Liver (tissue), 9 donors: ENCODE results near the gene IL7R. TPM values are rescaled to one million over a fixed set of nuclear protein-coding genes. Genes with fewer than 3 reads are reported as not detected.

ENCODE experiments used
- DNase-seq: peaks from one replicate; pipeline ENCODE4 v3.0.0-alpha.2; 2017; ENCODE audit warnings: low spot score
- H3K27ac ChIP-seq, 2 donors: one replicate each; pipeline ENCODE4 v1.7.0; 2013; ENCODE audit warnings: inconsistent platforms in 2 of 2, low read length in 2 of 2, control low read depth in 1 of 2, low read depth in 1 of 2, mild to moderate bottlenecking in 1 of 2
- H3K27me3 ChIP-seq, 4 donors: one replicate each; pipeline versions ENCODE4 v1.6.1 to v1.7.0; 2013; ENCODE audit warnings: low read length in 3 of 4, inconsistent platforms in 1 of 4, mild to moderate bottlenecking in 1 of 4, moderate library complexity in 1 of 4; ENCODE audit not compliant: control insufficient read depth in 4 of 4, insufficient read depth in 4 of 4
- H3K36me3 ChIP-seq, 4 donors: one replicate each; pipeline versions ENCODE4 v1.6.1 to v1.7.0; 2013; ENCODE audit warnings: low read length in 3 of 4, mild to moderate bottlenecking in 3 of 4, low read depth in 1 of 4, moderate library complexity in 1 of 4; ENCODE audit not compliant: control insufficient read depth in 4 of 4, insufficient read depth in 3 of 4
- H3K4me1 ChIP-seq, 4 donors: one replicate each; pipeline versions ENCODE4 v1.6.1 to v1.7.0; 2013; ENCODE audit warnings: low read length in 3 of 4, mild to moderate bottlenecking in 3 of 4, moderate library complexity in 1 of 4; ENCODE audit not compliant: control insufficient read depth in 4 of 4, insufficient read depth in 4 of 4
- H3K4me3 ChIP-seq, 3 donors: one replicate each; pipeline versions ENCODE4 v1.6.1 to v1.7.0; 2013; ENCODE audit warnings: low read length in 3 of 3, control low read depth in 1 of 3, low read depth in 1 of 3, mild to moderate bottlenecking in 1 of 3
- H3K9ac ChIP-seq, 2 donors: one replicate each; pipeline ENCODE4 v1.7.0; 2013; ENCODE audit warnings: low read length in 2 of 2, mild to moderate bottlenecking in 2 of 2, moderate library complexity in 2 of 2, control low read depth in 1 of 2, low read depth in 1 of 2
- H3K9me3 ChIP-seq, 4 donors: one replicate each; pipeline versions ENCODE4 v1.6.1 to v1.7.0; 2013; ENCODE audit warnings: low read length in 3 of 4; ENCODE audit not compliant: control insufficient read depth in 4 of 4
- EGR1 ChIP-seq, 2 donors: IDR thresholded peaks; 2 replicates each; pipeline ENCODE4 v1.6.1; 2016 to 2018; ENCODE audit warnings: antibody characterized with exemption in 2 of 2, low read depth in 2 of 2
- FOXA1 ChIP-seq: IDR thresholded peaks from 2 replicates; pipeline ENCODE4 v1.6.1; 2016; ENCODE audit warnings: antibody characterized with exemption
- FOXA2 ChIP-seq: IDR thresholded peaks from 2 replicates; pipeline ENCODE4 v1.6.1; 2016; ENCODE audit warnings: antibody characterized with exemption
- GABPA ChIP-seq, 2 donors: IDR thresholded peaks in 1 of 2; conservative IDR thresholded peaks in 1 of 2; 2 replicates each; pipeline ENCODE4 v1.6.1; 2016; ENCODE audit warnings: antibody characterized with exemption in 2 of 2, mild to moderate bottlenecking in 1 of 2, moderate library complexity in 1 of 2
- HNF4A ChIP-seq, 2 donors: conservative IDR thresholded peaks; 2 replicates each; pipeline ENCODE4 v1.6.1; 2016; ENCODE audit warnings: antibody characterized with exemption in 2 of 2, mild to moderate bottlenecking in 2 of 2
- JUND ChIP-seq, 2 donors: IDR thresholded peaks; 2 replicates each; pipeline ENCODE4 v1.6.1; 2016; ENCODE audit warnings: antibody characterized with exemption in 2 of 2
- RAD21 ChIP-seq, 2 donors: IDR thresholded peaks; 2 replicates each; pipeline ENCODE4 v1.6.1; 2016; ENCODE audit warnings: antibody characterized with exemption in 2 of 2, mild to moderate bottlenecking in 2 of 2
- RXRA ChIP-seq, 2 donors: IDR thresholded peaks; 2 replicates each; pipeline ENCODE4 v1.6.1; 2017 to 2018; ENCODE audit warnings: antibody characterized with exemption in 2 of 2, mild to moderate bottlenecking in 1 of 2
- SP1 ChIP-seq: IDR thresholded peaks from 2 replicates; pipeline ENCODE4 v1.6.1; 2018; ENCODE audit warnings: antibody characterized with exemption, mild to moderate bottlenecking
- YY1 ChIP-seq: IDR thresholded peaks from 2 replicates; pipeline ENCODE4 v1.6.1; 2016; ENCODE audit warnings: antibody characterized with exemption, mild to moderate bottlenecking
- WGBS: extraction: QIAGEN DNeasy Blood & Tissue Kit; methylation state at CpG from one replicate; pipeline ENCODE4 v1.1.7; 2013; 5-methylcytosine and 5-hydroxymethylcytosine counted together
- polyA plus RNA-seq, 2 donors: library from polyadenylated mRNA; stranded (reverse) in 1 of 2; unstranded in 1 of 2; fragments of 200-250 nt in 1 of 2; fragments of >200 nt in 1 of 2; fragmentation: Nextera tagmentation in 1 of 2; extraction: Ambion mirVana in 1 of 2; gene quantifications; one replicate each; pipeline versions ENCODE4 v1.2.1 to v1.2.3, GENCODE V29; 2013 to 2015
- total RNA-seq, 2 donors: library from RNA; depleted of rRNA; stranded (reverse); fragments of >200 nt; gene quantifications; one replicate each; pipeline ENCODE4 v1.2.3, GENCODE V29; 2014
- TF ChIP-seq, protein P1 (sequence below): fragments of 150-350 bp; IDR thresholded peaks from 2 replicates; pipeline ENCODE4 v1.5.1; 2017; ENCODE audit warnings: improper control_type of control experiment, low read depth, low read length; ENCODE audit not compliant: missing input control
- TF ChIP-seq, protein P2 (sequence below): IDR thresholded peaks from 2 replicates; pipeline ENCODE4 v1.6.1; 2016; ENCODE audit warnings: antibody characterized with exemption, mild to moderate bottlenecking
- TF ChIP-seq, protein P3 (sequence below): IDR thresholded peaks from 2 replicates; pipeline ENCODE4 v1.6.1; 2016; ENCODE audit warnings: antibody characterized with exemption
- donor health status: healthy.
- donor health status: healthy.
- donor health status: healthy.
- donor health status: healthy.
- donor health status: healthy.

Gene IL7R
- total and polyA plus RNA-seq, 4 donors = 1.0 to 5.4 (median 2.4) TPM

DNA sequence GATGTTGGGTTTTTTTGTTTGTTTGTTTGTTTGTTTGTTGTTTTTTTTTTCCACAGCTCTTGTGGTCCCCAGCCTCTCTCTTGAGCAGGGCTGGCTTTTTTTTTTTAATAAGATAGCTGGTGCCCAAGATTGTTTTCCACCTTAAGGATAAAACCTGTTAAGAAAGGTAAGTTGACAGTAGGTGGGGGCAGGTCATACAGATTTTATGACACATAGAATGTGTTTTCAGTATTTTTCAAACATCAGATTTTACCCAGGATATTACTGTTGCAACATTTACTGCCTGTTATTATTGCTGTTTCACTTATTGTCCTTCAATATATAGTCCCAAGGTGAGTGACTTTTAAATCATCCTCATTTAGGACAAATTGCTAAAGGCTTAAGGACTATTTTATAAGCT lies 3.9 kb upstream of the IL7R start:
- Histone ChIP-seq H3K27ac (no peak overlapping the region), H3K27me3 (no peaks in the 10 kb centered on the region), H3K9me3 (no peaks in the 10 kb centered on the region), H3K4me1 (peaks cover 0 to 6% (median 0%) of the 10 kb centered on the region in 4 donors), H3K36me3 (no peaks in the 10 kb centered on the region), H3K9ac (no peak overlapping the region), H3K4me3 (no peak overlapping the region)
- TF ChIP-seq FOXA2 (no peak), JUND (IDR thresholded peaks at IDR 0.05) (no peak), SP1 (no peak), RAD21 (IDR thresholded peaks at IDR 0.05) (no peak), YY1 (no peak), RXRA (IDR thresholded peaks at IDR 0.05) (no peak)
- TF ChIP-seq, protein P1, sequence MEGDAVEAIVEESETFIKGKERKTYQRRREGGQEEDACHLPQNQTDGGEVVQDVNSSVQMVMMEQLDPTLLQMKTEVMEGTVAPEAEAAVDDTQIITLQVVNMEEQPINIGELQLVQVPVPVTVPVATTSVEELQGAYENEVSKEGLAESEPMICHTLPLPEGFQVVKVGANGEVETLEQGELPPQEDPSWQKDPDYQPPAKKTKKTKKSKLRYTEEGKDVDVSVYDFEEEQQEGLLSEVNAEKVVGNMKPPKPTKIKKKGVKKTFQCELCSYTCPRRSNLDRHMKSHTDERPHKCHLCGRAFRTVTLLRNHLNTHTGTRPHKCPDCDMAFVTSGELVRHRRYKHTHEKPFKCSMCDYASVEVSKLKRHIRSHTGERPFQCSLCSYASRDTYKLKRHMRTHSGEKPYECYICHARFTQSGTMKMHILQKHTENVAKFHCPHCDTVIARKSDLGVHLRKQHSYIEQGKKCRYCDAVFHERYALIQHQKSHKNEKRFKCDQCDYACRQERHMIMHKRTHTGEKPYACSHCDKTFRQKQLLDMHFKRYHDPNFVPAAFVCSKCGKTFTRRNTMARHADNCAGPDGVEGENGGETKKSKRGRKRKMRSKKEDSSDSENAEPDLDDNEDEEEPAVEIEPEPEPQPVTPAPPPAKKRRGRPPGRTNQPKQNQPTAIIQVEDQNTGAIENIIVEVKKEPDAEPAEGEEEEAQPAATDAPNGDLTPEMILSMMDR = no peak
- TF ChIP-seq, protein P2, sequence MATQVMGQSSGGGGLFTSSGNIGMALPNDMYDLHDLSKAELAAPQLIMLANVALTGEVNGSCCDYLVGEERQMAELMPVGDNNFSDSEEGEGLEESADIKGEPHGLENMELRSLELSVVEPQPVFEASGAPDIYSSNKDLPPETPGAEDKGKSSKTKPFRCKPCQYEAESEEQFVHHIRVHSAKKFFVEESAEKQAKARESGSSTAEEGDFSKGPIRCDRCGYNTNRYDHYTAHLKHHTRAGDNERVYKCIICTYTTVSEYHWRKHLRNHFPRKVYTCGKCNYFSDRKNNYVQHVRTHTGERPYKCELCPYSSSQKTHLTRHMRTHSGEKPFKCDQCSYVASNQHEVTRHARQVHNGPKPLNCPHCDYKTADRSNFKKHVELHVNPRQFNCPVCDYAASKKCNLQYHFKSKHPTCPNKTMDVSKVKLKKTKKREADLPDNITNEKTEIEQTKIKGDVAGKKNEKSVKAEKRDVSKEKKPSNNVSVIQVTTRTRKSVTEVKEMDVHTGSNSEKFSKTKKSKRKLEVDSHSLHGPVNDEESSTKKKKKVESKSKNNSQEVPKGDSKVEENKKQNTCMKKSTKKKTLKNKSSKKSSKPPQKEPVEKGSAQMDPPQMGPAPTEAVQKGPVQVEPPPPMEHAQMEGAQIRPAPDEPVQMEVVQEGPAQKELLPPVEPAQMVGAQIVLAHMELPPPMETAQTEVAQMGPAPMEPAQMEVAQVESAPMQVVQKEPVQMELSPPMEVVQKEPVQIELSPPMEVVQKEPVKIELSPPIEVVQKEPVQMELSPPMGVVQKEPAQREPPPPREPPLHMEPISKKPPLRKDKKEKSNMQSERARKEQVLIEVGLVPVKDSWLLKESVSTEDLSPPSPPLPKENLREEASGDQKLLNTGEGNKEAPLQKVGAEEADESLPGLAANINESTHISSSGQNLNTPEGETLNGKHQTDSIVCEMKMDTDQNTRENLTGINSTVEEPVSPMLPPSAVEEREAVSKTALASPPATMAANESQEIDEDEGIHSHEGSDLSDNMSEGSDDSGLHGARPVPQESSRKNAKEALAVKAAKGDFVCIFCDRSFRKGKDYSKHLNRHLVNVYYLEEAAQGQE = no peak
- DNase-seq = no peak

DNA sequence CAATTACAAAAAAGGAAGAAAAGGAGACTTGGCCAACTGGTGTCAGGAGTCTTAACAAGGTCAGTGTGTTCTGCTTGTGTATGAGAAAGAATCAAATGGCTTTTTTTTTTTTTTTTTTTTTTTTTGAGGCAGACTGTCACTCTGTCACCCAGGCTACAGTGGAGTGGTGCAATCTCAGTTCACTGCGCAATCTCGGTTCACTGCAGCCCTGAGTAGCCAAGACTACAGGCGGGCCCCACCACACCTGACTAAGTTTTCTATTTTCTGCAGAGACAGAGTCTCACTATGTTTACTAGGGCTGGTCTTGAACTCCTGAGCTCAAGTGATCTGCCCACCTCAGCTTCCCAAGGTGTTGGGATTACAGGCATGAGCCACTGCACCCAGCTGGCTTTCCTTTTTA lies 3.1 kb upstream of the IL7R start:
- no peak for DNase-seq
- TF ChIP-seq RXRA (IDR thresholded peaks at IDR 0.05) (no peak), FOXA1 (no peak), EGR1 (IDR thresholded peaks at IDR 0.05; ENCODE audit: low read depth in 2 of 2) (no peak), GABPA (IDR thresholded peaks at IDR 0.05 in 1 of 2, conservative IDR thresholded peaks at IDR 0.05 in 1 of 2) (no peak), HNF4A (conservative IDR thresholded peaks at IDR 0.05) (no peak)
- TF ChIP-seq, protein P3, sequence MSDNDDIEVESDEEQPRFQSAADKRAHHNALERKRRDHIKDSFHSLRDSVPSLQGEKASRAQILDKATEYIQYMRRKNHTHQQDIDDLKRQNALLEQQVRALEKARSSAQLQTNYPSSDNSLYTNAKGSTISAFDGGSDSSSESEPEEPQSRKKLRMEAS = no peak
- peaks cover 0 to 6% (median 0%) of the 10 kb centered on the region in 4 donors for H3K4me1 ChIP-seq
- no peaks in the 10 kb centered on the region for H3K9me3 ChIP-seq
- no peak overlapping the region for H3K4me3 ChIP-seq
- H3K27me3 ChIP-seq = no peaks in the 10 kb centered on the region
- no peaks in the 10 kb centered on the region for H3K36me3 ChIP-seq
- H3K9ac ChIP-seq = no peak overlapping the region
- peak overlapping the region in 1 of 2 donors; percentile 23 for H3K27ac ChIP-seq
- WGBS = 71% methylated on average over 3 of the region's 3 CpGs

DNA sequence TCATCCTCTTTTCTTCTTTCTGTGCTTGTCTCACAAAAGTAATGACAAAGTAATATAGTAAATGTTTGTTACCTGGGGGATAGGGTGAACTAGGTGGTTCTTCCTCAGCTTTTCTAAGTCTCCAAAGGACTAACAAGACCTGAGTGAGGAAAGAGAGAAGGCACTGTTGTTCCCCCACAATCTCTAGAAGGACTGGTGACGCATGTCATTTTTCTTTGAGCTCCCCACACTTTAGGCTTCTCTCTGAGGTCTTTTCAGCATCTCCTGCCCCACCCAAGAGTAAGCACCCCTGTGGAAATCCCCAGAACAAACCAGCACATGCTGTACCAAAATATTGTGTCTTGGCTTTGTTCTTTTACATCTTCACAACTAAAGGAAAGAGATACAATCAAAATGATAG lies 2.4 kb upstream of the IL7R start:
- WGBS = 75% methylated on average over 1 of the region's 1 CpG
- Histone ChIP-seq H3K9me3 (no peaks in the 10 kb centered on the region), H3K36me3 (no peaks in the 10 kb centered on the region), H3K4me3 (no peak overlapping the region), H3K27me3 (no peaks in the 10 kb centered on the region), H3K4me1 (peaks cover 0 to 6% (median 0%) of the 10 kb centered on the region in 4 donors), H3K27ac (peak overlapping the region in 1 of 2 donors; percentile 23), H3K9ac (no peak overlapping the region)
- DNase-seq = no peak
- TF ChIP-seq SP1 (peak; percentile 13), FOXA1 (no peak)
